HepG2 (cell line): ENCODE data around the gene COQ5. TPM values are rescaled to one million over a fixed set of nuclear protein-coding genes. Genes with fewer than 3 reads are reported as not detected.
A peak's percentile ranks its signal among the peaks of the same experiment; 100 is the strongest.

Experiments
- BATF2 ChIP-seq: sonication (generic); formaldehyde crosslinking; IDR thresholded peaks from 2 replicates; pipeline ENCODE4 v1.8.0; 2022; ENCODE audit warnings: mild to moderate bottlenecking, missing genetic modification reagents, moderate library complexity
- ESRRA ChIP-seq: sonication (generic); formaldehyde crosslinking; IDR thresholded peaks from 2 replicates; pipeline ENCODE4 v1.5.1; 2020; ENCODE audit warnings: mild to moderate bottlenecking, low read depth, missing genetic modification reagents
- ETV5 ChIP-seq: IDR thresholded peaks from 2 replicates; pipeline ENCODE4 v1.6.1; 2018; ENCODE audit warnings: missing biosample characterization, missing genetic modification reagents, inconsistent platforms, borderline replicate concordance
- GATAD1 ChIP-seq: IDR thresholded peaks from 2 replicates; pipeline ENCODE4 v1.6.1; 2016; ENCODE audit warnings: missing genetic modification reagents, missing compliant biosample characterization
- GPN1 ChIP-seq: sonication (generic); formaldehyde crosslinking; IDR thresholded peaks from 2 replicates; pipeline ENCODE4 v1.5.1; 2020; ENCODE audit warnings: missing genetic modification reagents, borderline replicate concordance
- JARID2 ChIP-seq: sonication (generic); formaldehyde crosslinking; IDR thresholded peaks from 2 replicates; pipeline ENCODE4 v1.8.1; 2023; ENCODE audit warnings: missing genetic modification reagents, inconsistent platforms; ENCODE audit not compliant: insufficient replicate concordance
- MXD4 ChIP-seq: IDR thresholded peaks from 2 replicates; pipeline ENCODE4 v1.6.1; 2016; ENCODE audit warnings: mild to moderate bottlenecking, missing biosample characterization, missing genetic modification reagents
- NCOA2 ChIP-seq: sonication (generic); formaldehyde crosslinking; IDR thresholded peaks from 2 replicates; pipeline ENCODE4 v1.8.0; 2022; ENCODE audit warnings: inconsistent platforms
- NFKBIZ ChIP-seq: IDR thresholded peaks from 2 replicates; pipeline ENCODE4 v1.6.1; 2018; ENCODE audit warnings: missing genetic modification reagents, missing compliant biosample characterization
- PAF1 ChIP-seq: IDR thresholded peaks from 2 replicates; pipeline ENCODE4 v1.6.1; 2016; ENCODE audit warnings: missing genetic modification reagents, missing compliant biosample characterization
- PAX8 ChIP-seq: sonication (generic); formaldehyde crosslinking; IDR thresholded peaks from 2 replicates; pipeline ENCODE4 v1.8.0; 2022; ENCODE audit warnings: mild to moderate bottlenecking, missing genetic modification reagents, borderline replicate concordance
- PBX3 ChIP-seq: sonication (generic); formaldehyde crosslinking; IDR thresholded peaks from 2 replicates; pipeline ENCODE4 v1.8.1; 2023; ENCODE audit warnings: missing genetic modification reagents, inconsistent platforms, borderline replicate concordance
- REST ChIP-seq, 2 experiments: IDR thresholded peaks; 2 replicates each; pipeline ENCODE4 v1.6.1; 2011 to 2012; ENCODE audit warnings: low read length in 2 of 2, borderline replicate concordance in 1 of 2, low read depth in 1 of 2, mild to moderate bottlenecking in 1 of 2, moderate library complexity in 1 of 2
- SAP130 ChIP-seq: IDR thresholded peaks from 2 replicates; pipeline ENCODE4 v1.6.1; 2016; ENCODE audit warnings: low read depth
- SMAD1 ChIP-seq: sonication (generic); formaldehyde crosslinking; IDR thresholded peaks from 2 replicates; pipeline ENCODE4 v1.4.0; 2020; ENCODE audit warnings: missing genetic modification reagents, low read depth, mild to moderate bottlenecking, borderline replicate concordance
- SNRNP70 ChIP-seq: fragments of 200-400 bp; formaldehyde crosslinking; IDR thresholded peaks from 2 replicates; pipeline ENCODE4 v1.6.1; 2017; ENCODE audit warnings: mild to moderate bottlenecking, low read depth, low read length, moderate library complexity
- SP5 ChIP-seq: IDR thresholded peaks from 2 replicates; pipeline ENCODE4 v1.6.1; 2016; ENCODE audit warnings: low read depth, borderline replicate concordance
- TCF7 ChIP-seq: sonication (generic); IDR thresholded peaks from 2 replicates; pipeline ENCODE4 v1.6.1; 2016; ENCODE audit warnings: antibody characterized with exemption, low read depth
- ZNF264 ChIP-seq: sonication (generic); formaldehyde crosslinking; IDR thresholded peaks from 2 replicates; pipeline ENCODE4 v1.4.0; 2020; ENCODE audit warnings: missing genetic modification reagents
- ZNF761 ChIP-seq: sonication (generic); formaldehyde crosslinking; conservative IDR thresholded peaks from 2 replicates; pipeline ENCODE4 v1.4.0; 2020; ENCODE audit warnings: mild to moderate bottlenecking, missing genetic modification reagents
- ZNF784 ChIP-seq: sonication (generic); formaldehyde crosslinking; IDR thresholded peaks from 2 replicates; pipeline ENCODE4 v1.5.1; 2020; ENCODE audit warnings: missing genetic modification reagents, mild to moderate bottlenecking, borderline replicate concordance
- ZSCAN25 ChIP-seq: sonication (generic); formaldehyde crosslinking; IDR thresholded peaks from 2 replicates; pipeline ENCODE4 v1.8.0; 2022; ENCODE audit warnings: mild to moderate bottlenecking, missing genetic modification reagents
- polyA plus RNA-seq, 8 experiments: library from polyadenylated mRNA; depleted of rRNA in 3 of 8; stranded (reverse) in 7 of 8; unstranded in 1 of 8; fragments of >200 nt; fragmentation: Illumina TruSeq in 4 of 8; extraction: Trizol in 4 of 8; gene quantifications; 2 replicates each; pipeline versions ENCODE4 v1.2.1 to v1.2.3, GENCODE V29; 2011 to 2016; ENCODE audit warnings: low read depth in 4 of 8, missing spikeins in 1 of 8, mixed read lengths in 1 of 8; ENCODE audit not compliant: insufficient read depth in 1 of 8
- total RNA-seq, 5 experiments: library from RNA; depleted of rRNA; stranded (reverse); fragments of >200 nt; fragmentation: Illumina TruSeq; extraction: Trizol; gene quantifications; 2 replicates each; pipeline ENCODE4 v1.2.3, GENCODE V29; 2016; ENCODE audit warnings: low read depth in 1 of 5

Gene COQ5
- total and polyA plus RNA-seq, 2 of the 13 experiments (the other 11 are each of a cell fraction or from before 2014, with no cell fraction given), result 36.4 to 41.5 TPM

GRCh38 chr12:120495731-120496412 lies 33.1 kb downstream of the COQ5 start, which contains the start of gene DYNLL1 (continued):
- peak in 1 of 2 experiments; percentile 75; a peak in 2 of 4 replicates for TF ChIP-seq REST (IDR thresholded peaks at IDR 0.05; ENCODE audit: borderline replicate concordance in 1 of 2, low read depth in 1 of 2, low read length in 2 of 2)
- TF ChIP-seq GATAD1 (CRISPR knock-in tag), result peak; percentile 71
- peak; percentile 99 for TF ChIP-seq SAP130 (CRISPR knock-in tag)
- TF ChIP-seq GPN1, result no peak
- TF ChIP-seq ZNF761 (CRISPR knock-in tag), result no peak
- TF ChIP-seq ETV5 (CRISPR knock-in tag), result no peak
- TF ChIP-seq SP5, result no peak
- no peak for TF ChIP-seq SMAD1 (CRISPR knock-in tag)
- no peak for TF ChIP-seq PBX3
- TF ChIP-seq PAX8, result no peak
- no peak for TF ChIP-seq NFKBIZ (CRISPR knock-in tag)
- TF ChIP-seq ZNF784 (CRISPR knock-in tag), result no peak
- TF ChIP-seq PAF1 (CRISPR knock-in tag), result no peak
- TF ChIP-seq SNRNP70, result no peak
- peak; percentile 95 for TF ChIP-seq MXD4 (CRISPR knock-in tag)
- TF ChIP-seq ESRRA (CRISPR knock-in tag), result peak; percentile 40; the same call in 1 of the 2 replicates
- TF ChIP-seq ZSCAN25 (CRISPR knock-in tag), result no peak
- TF ChIP-seq JARID2 (CRISPR knock-in tag), result no peak
- TF ChIP-seq TCF7, result no peak
- 0 out of 2 replicates have a peak, but pooled peaks have one; percentile 34 for TF ChIP-seq BATF2 (CRISPR knock-in tag)
- TF ChIP-seq NCOA2 (CRISPR knock-in tag), result no peak
- no peak for TF ChIP-seq ZNF264 (CRISPR knock-in tag)
